Measurements from ENCODE around the gene NFASC.

The NFASC gene

DNA sequence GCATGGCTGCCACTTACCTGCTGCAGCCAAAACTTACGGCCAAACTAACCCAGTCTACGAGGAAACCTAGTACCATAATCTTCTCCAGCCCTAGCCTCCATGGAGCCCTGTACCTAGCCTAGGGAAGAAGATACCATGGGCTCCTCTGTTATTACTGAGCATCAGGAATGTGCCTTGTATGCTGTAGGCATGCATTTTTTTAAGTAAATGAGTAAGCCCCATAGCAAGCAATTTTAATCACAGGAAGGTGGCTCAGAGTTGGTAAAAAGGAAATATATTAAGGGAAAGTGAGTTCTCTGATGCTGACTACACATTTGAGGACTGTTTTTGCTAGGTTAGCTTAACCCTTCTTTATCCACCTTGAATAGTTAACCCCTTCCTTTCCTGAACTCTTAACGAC lies 21.2 kb downstream of the NFASC start:
- DNase-seq, result no peak

GRCh38 chr1:204894031-204894430 lies 23.4 kb downstream of the NFASC start:
- no peak for DNase-seq

DNA sequence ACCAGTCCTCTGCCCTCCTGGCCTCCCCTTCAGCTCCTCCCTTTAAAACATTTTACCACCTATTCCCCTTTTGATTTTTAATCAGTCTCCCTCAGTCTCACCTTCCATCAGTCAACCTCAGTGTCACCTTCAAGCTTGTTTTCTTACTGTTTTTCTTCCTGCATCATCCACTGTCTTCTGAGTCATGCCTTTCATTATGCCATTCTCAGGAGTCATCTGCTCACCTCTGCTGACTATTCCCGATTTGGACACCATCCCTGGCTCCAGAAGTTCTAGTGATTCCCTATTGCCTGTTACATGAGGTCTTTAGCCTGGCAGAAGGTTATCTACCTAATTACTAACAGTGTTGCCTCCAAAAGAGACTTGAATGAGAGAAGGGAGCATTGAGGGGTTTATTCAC lies 23.9 kb downstream of the NFASC start:
- no peak for DNase-seq

GRCh38 chr1:204896023-204896422 lies 25.4 kb downstream of the NFASC start:
- no peak for DNase-seq

- DNase-seq, result no peak
Observed at GRCh38 chr1:204896787-204897469, 26.3 kb downstream of the NFASC start.

DNA sequence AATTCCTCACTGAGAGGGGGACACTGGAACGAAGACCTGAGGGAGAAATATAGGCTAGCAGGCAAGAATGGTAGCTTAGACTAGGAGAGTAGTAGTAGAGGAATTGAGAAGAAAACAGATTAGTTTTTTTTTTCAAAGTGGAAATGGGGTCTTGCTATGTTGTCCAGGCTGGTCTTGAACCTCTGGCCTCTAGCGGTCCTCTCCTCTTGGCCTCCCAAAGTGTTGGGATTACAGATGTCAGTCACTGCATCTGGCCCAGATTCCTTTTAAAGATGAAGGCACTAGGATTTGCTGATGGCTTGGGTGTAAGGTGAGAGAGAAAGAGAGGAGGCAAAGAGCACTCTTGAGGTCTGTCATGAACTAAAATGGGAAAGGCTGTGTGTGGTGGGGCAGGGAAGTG lies 30.1 kb downstream of the NFASC start:
- DNase-seq, result no peak

DNA sequence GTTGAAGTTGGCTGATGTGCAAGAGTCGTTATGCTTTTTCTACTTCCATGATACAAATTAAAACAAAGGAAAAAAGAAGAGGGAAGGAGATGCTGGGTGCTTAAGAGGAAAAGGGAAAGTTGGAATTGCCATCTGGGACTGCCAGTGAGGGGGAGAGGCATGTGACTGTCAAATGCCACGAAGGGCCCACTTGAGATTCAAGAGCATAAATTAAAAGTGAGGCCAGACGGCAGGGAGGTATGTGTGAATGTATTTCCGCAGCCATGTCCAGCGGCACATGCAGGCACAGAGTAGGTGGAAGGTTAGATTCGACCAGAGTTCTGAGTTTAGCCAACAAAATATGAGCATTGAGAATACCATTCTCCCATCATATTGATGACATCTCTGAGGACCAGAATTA lies 32.0 kb downstream of the NFASC start:
- DNase-seq, result no peak

- DNase-seq, result no peak
Observed at GRCh38 chr1:204904228-204904810, 33.7 kb downstream of the NFASC start.

GRCh38 chr1:204909109-204909508 lies 38.4 kb downstream of the NFASC start:
- DNase-seq, result no peak

DNA sequence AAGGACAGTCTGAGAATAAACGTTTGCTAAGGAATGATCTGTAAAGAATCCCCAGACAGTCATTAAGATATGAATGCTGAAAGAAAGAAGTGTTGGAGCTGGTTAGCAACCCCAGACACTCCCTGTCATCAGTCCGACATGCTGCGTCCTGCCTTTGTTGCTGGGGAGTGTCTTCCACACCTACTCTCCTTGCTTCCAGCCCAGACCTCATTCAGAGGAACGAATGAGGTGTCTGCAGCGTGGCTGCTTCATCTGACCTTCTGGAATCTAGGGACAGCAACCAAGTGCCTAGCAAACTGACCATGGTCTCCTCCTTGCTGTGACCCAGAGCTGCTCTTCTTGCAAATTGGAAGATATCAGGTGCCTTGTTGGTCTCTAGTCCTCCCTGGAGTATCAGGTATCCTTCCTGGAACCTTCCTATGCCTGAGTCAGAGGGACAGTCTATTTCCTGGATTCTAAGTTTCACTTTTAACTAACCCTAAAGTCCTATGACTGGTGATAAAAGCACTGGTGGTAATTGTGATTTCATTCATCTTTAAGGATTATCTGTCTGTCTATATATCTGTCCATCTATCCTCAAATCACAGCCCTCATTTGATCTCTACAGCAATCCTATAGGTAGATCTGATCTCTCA lies 45.3 kb downstream of the NFASC start:
- no peak for DNase-seq

DNA sequence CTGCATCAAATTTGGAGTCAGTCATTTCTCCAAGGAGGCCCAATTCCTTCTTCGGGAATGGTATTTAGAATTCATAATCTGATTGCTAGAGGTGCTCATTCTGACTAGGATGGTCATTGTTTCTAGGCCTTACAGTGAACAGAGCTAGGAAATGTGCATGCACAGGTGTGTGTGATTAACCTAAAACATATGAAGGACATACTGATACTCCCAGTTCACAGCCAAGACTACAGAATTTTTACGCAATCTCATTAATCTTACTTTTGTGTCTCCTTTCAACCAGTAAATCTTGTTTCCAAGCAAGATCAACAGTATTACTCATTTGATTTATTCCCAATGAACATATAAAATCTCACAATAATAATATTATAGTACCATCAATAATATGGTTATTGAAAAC lies 47.1 kb downstream of the NFASC start:
- no peak for DNase-seq

GRCh38 chr1:204920511-204920910 lies 49.8 kb downstream of the NFASC start:
- no peak for DNase-seq

DNA sequence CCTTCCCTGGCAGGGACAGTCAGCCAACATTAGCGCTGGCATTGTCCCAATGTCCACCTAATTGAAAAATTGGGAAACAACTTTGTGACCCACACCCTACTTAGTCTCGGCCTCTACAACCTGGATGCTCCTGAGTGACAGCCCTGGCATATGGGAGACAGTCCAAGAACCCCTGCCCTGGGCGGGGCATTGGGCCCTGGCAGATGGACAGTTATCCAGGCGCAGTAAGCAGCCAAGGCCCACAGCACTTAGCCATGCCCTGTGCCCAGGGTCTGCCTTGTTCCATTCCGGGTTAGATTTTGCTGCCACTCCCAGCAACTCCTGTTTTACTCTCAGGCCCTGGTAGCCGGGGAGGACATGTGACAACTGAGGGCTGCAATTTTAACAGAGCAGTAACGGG lies 50.3 kb downstream of the NFASC start:
- DNase-seq, result no peak

GRCh38 chr1:204921855-204922516 lies 51.3 kb downstream of the NFASC start:
- DNase-seq, result no peak

GRCh38 chr1:204923201-204923600 lies 52.5 kb downstream of the NFASC start:
- no peak for DNase-seq

DNA sequence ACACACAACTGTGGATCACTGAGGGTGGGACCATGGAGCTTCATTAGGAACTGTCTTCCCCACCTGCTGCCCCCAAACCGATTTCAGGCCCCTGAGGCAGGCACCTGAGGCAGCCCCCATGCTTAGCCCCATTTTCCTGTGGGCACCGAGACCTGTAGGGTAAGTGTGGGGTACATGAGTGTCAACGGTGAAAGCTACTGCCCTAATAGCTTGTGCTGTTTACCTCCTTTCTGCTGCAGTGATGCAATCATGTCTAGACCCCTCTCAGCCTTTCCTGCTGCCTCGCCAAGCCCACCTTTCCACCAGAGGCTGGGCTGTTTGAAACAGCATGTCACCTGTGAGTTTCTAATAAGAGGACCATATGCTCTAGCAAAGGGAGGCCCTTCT lies 53.0 kb downstream of the NFASC start:
- no peak for DNase-seq

DNA sequence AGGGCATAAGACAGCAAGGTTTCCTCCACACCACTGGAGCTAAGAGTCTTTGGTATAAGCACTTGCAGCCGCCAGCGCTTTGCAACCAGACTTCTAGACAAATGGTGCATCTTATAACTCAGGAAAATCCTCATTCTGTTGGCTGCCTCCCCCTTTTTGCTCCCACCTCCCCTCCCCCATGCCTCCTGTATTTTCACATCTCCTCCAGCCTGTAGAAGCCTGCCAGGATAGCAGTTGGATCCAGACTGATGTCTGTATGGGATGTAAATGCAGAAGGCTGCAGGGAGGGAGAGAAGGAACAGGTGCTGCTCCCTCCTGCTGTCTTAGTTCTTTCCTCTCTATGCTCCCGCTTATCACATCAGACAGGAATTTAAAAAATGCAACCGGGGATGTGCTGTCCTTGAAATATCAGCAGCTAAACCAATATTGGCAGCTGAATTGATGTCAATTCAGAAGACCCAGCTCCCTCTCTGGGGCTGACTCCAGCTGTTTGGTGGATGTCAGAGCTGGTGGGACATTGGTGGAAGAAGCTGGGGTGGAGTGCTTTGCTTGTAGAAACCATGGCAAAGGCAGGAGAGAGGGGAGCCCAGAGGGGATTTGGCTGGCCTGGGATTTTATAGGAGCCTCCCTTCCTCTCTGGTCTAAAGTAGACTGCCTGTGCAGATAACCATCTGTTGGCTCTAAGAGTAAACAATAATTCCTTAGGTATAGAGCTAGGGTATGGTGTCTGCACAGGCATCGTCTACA lies 53.5 kb downstream of the NFASC start:
- no peak for DNase-seq

- DNase-seq, result no peak
Observed at GRCh38 chr1:204925701-204926100, 55.0 kb downstream of the NFASC start.

GRCh38 chr1:204927673-204928641 lies 57.3 kb downstream of the NFASC start:
- no peak for DNase-seq

DNA sequence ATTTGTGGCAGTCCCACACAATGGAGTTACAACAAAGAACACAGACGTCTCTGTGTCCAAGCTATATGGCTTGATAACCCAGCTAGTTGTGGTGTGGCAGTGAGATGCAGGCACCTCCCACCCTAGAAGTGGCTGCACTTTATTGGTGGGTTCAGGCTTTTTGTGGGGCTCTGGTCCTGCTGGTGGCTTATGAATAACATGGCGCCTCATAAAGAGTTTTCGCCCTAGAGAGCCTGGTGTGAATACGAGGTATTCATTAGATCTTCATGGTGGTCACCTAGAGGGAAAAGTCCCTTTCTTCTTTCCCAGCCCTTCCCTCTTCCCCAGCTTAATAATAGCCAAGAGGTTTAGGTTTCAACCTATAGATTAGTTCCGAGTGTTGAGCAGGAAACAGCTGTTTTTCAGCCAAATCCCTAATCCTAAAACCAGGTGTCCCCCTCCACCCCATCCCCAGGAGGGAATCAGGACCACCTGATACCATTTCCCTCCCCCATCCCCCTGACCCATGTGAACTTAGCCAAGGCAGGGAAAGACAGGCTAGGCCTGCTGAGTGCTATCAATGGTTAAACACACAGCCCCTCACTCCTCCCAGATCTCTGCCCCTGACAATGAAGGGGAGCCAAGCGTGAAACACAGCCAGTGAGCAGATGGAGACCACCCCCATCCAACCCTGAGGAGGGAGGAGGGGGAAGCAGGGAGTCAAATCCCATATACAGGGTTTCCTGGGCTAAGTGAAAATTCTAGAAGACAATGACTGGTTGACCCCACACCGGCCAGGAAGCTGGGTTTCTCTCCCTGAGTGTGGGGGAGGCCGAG lies 58.2 kb downstream of the NFASC start:
- DNase-seq, result no peak

DNA sequence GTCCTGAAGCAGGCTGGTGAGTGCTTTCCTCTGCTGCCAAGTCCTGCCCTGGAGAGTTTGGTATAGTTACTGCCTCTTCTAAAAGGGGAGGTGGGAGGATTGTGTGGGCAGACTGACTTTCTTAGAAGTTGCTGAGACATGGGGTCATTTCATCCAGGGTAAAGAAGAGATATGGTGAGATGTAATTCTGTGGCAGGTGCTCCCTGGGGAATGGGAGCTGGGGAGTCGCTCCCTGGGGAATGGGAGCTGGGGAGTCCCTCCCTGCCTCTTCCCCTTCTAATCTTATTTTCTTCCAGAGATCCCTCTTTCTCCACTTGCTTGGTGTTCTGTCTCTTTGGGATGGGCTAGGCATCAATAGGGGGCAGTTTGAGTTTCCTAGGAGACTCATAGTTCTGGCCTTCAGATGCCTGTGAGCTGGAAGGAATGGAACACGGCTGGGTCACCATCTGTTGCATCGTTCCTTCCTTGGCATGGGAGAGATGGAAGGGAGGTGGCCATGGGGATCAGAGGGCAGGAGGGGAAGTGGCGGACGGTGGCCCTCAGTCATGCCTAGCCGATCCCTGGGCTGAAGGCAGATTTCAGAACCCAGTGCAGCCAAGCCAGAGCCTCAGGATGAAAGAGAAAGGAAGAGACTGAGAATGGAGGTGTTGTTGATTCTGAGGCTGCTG lies 59.0 kb downstream of the NFASC start:
- no peak for DNase-seq
